Panc1 (cell line): ENCODE results near the gene EREG. TPM values are rescaled to one million over a fixed set of nuclear protein-coding genes. Genes with fewer than 3 reads are reported as not detected.

Experiments used
- ATAC-seq: fragments of 200-7000 bp; cut with Tn5 transposase; 2 replicates; pipeline ENCODE4 v1.9.1; 2020; ENCODE audit warnings: mild to moderate bottlenecking, moderate library complexity
- BruUV-seq: library from RNA; stranded (reverse); fragments of 400-500 nt; replicated peaks from 2 replicates; lab custom pipeline; 2021; lab: Mats Ljungman, UMichigan
- CTCF ChIA-PET: fragments of 300-600 bp; sonication (Branson Sonifier 250); formaldehyde crosslinking; loops from one replicate; lab custom pipeline; 2022; ENCODE audit warnings: antibody characterized with exemption; lab: Charles Lee
- POLR2A ChIA-PET: fragments of 300-600 bp; sonication (Branson Sonifier 250); formaldehyde crosslinking; loops from one replicate; lab custom pipeline; 2022; ENCODE audit warnings: antibody characterized with exemption; lab: Charles Lee
- DNase-seq: peaks from one replicate; pipeline ENCODE4 v3.0.0-alpha.2; 2010; ENCODE audit warnings: low read depth, low spot score
- H3K27ac ChIP-seq: 2 replicates; pipeline ENCODE4 v1.5.1; 2011; ENCODE audit warnings: mild to moderate bottlenecking, low read length, inconsistent platforms
- H3K27me3 ChIP-seq: fragments of 200-500 bp; sonication (Bioruptor generic); 2 replicates; pipeline ENCODE4 v1.6.0; 2014; ENCODE audit warnings: low read length, inconsistent platforms; ENCODE audit not compliant: control insufficient read depth, insufficient read depth
- H3K36me3 ChIP-seq: fragments of 200-500 bp; sonication (Bioruptor generic); 2 replicates; pipeline ENCODE4 v1.5.1; 2014; ENCODE audit warnings: inconsistent platforms, mild to moderate bottlenecking, low read length, moderate library complexity; ENCODE audit not compliant: control insufficient read depth, insufficient read depth
- H3K4me1 ChIP-seq: 2 replicates; pipeline ENCODE4 v1.5.1; 2011; ENCODE audit warnings: inconsistent platforms, mild to moderate bottlenecking, low read length, moderate library complexity; ENCODE audit not compliant: control insufficient read depth, insufficient read depth
- H3K4me3 ChIP-seq, 2 experiments: 2 replicates each; pipeline ENCODE4 v1.5.1; 2011 to 2012; ENCODE audit warnings: low read depth in 2 of 2, low read length in 2 of 2, mild to moderate bottlenecking in 2 of 2, inconsistent platforms in 1 of 2, moderate library complexity in 1 of 2
- H3K9me3 ChIP-seq: fragments of 200-500 bp; sonication (Bioruptor generic); 2 replicates; pipeline ENCODE4 v1.5.1; 2014; ENCODE audit warnings: low read depth, mild to moderate bottlenecking, inconsistent platforms, low read length, moderate library complexity; ENCODE audit not compliant: control insufficient read depth, insufficient read depth
- POLR2AphosphoS5 ChIP-seq: IDR thresholded peaks from 2 replicates; pipeline ENCODE4 v1.6.1; 2012; ENCODE audit warnings: mild to moderate bottlenecking, low read depth, low read length, moderate library complexity
- SIN3A ChIP-seq: IDR thresholded peaks from 2 replicates; pipeline ENCODE4 v1.6.1; 2012; ENCODE audit warnings: low read depth, mild to moderate bottlenecking, low read length, moderate library complexity, borderline replicate concordance; ENCODE audit not compliant: insufficient read depth
- TCF7L2 ChIP-seq: IDR thresholded peaks from 2 replicates; pipeline ENCODE4 v1.6.1; 2011; ENCODE audit warnings: mild to moderate bottlenecking, low read depth, low read length, inconsistent platforms
- in situ Hi-C: cut with HindIII; loops from 2 replicates; pipeline ENCODE4 v1.10.0; 2016; ENCODE audit warnings: low sequenced_read_pairs, low pct_unique_long_range_greater_than_20kb
- intact Hi-C: fragments of 100-400 bp; cut with micrococcal nuclease; formaldehyde crosslinking; loops from one replicate; pipeline ENCODE4 v1.10.0; 2022; ENCODE audit not compliant: unreplicated experiment
- total RNA-seq: library from RNA; stranded (reverse); gene quantifications from one replicate; pipeline ENCODE4 v1.2.1, GENCODE V29; 2021; ENCODE audit not compliant: unreplicated experiment
- TF ChIP-seq, protein P1 (sequence below), 2 experiments: IDR thresholded peaks; 2 replicates each; pipeline ENCODE4 v1.6.1; 2011 to 2012; ENCODE audit warnings: low read depth in 2 of 2, control low read depth in 1 of 2, low read length in 1 of 2, mild to moderate bottlenecking in 1 of 2, moderate library complexity in 1 of 2; ENCODE audit not compliant: insufficient read depth in 1 of 2
- TF ChIP-seq, protein P2 (sequence below): fragments of 450-650 bp; IDR thresholded peaks from 2 replicates; pipeline ENCODE4 v1.5.1; 2017; ENCODE audit warnings: mild to moderate bottlenecking

The EREG gene
- total RNA-seq, 1 experiment from 2014 or later: 2.1 TPM

- ChIA-PET CTCF (no interaction called here), POLR2A (no interaction called here)
- intact Hi-C loops (no loop called here), in situ Hi-C loops (no loop called here)
- Histone ChIP-seq H3K27me3 (no peaks in the 10 kb centered on the region), H3K4me3 (peak overlapping the region in 1 of 2 experiments; percentile 33; a peak in 2 of 4 replicates), H3K36me3 (peaks cover 2% of the 10 kb centered on the region; the same call in 1 of the 2 replicates), H3K4me1 (peaks cover 3% of the 10 kb centered on the region; the same call in 1 of the 2 replicates), H3K9me3 (no peaks in the 10 kb centered on the region), H3K27ac (no peak overlapping the region)
- no peak for TF ChIP-seq SIN3A
- no peak for TF ChIP-seq TCF7L2
- TF ChIP-seq, protein P1, sequence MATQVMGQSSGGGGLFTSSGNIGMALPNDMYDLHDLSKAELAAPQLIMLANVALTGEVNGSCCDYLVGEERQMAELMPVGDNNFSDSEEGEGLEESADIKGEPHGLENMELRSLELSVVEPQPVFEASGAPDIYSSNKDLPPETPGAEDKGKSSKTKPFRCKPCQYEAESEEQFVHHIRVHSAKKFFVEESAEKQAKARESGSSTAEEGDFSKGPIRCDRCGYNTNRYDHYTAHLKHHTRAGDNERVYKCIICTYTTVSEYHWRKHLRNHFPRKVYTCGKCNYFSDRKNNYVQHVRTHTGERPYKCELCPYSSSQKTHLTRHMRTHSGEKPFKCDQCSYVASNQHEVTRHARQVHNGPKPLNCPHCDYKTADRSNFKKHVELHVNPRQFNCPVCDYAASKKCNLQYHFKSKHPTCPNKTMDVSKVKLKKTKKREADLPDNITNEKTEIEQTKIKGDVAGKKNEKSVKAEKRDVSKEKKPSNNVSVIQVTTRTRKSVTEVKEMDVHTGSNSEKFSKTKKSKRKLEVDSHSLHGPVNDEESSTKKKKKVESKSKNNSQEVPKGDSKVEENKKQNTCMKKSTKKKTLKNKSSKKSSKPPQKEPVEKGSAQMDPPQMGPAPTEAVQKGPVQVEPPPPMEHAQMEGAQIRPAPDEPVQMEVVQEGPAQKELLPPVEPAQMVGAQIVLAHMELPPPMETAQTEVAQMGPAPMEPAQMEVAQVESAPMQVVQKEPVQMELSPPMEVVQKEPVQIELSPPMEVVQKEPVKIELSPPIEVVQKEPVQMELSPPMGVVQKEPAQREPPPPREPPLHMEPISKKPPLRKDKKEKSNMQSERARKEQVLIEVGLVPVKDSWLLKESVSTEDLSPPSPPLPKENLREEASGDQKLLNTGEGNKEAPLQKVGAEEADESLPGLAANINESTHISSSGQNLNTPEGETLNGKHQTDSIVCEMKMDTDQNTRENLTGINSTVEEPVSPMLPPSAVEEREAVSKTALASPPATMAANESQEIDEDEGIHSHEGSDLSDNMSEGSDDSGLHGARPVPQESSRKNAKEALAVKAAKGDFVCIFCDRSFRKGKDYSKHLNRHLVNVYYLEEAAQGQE (IDR thresholded peaks at IDR 0.05; ENCODE audit: insufficient read depth in 1 of 2, low read depth in 2 of 2, low read length in 1 of 2): no peak
- no peak for TF ChIP-seq POLR2AphosphoS5
- TF ChIP-seq, protein P2, sequence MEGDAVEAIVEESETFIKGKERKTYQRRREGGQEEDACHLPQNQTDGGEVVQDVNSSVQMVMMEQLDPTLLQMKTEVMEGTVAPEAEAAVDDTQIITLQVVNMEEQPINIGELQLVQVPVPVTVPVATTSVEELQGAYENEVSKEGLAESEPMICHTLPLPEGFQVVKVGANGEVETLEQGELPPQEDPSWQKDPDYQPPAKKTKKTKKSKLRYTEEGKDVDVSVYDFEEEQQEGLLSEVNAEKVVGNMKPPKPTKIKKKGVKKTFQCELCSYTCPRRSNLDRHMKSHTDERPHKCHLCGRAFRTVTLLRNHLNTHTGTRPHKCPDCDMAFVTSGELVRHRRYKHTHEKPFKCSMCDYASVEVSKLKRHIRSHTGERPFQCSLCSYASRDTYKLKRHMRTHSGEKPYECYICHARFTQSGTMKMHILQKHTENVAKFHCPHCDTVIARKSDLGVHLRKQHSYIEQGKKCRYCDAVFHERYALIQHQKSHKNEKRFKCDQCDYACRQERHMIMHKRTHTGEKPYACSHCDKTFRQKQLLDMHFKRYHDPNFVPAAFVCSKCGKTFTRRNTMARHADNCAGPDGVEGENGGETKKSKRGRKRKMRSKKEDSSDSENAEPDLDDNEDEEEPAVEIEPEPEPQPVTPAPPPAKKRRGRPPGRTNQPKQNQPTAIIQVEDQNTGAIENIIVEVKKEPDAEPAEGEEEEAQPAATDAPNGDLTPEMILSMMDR: no peak
- BruUV-seq: no TSS peak
- ATAC-seq (no peak), DNase-seq (no peak)
Observed at GRCh38 chr4:74368596-74368995, 3.7 kb downstream of the EREG start.

DNA sequence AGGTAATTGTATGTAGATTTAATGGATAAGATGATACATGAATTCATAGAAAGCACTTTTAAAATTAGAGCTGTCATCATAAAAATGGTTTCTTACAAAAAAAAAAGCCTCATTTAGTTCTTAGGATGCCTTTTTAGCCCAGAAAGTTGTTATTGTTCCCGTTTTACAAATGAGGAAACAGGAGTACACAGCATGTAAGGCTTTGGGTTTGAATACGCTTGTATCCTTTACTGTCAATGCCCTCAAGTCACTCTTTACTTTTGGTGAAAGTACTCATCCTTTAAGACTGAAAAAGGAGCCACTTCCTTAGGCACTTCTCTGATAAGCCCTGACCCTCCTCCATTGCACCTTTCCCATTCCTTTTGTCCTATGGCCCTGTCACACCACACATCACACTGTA, 4.9 kb downstream of the EREG start:
- Histone ChIP-seq H3K9me3 (no peaks in the 10 kb centered on the region), H3K36me3 (0 out of 2 replicates have a peak, but pooled peaks cover 2% of the 10 kb centered on the region), H3K27ac (no peak overlapping the region), H3K27me3 (no peaks in the 10 kb centered on the region), H3K4me1 (no peaks in the 10 kb centered on the region; the same call in 1 of the 2 replicates), H3K4me3 (0 out of 4 replicates have a peak overlapping the region, but pooled peaks of 1 of the 2 experiments have one; percentile 9)
- ATAC-seq: no peak
- no TSS peak for BruUV-seq
- TF ChIP-seq, protein P2: no peak
- TF ChIP-seq TCF7L2 (no peak), POLR2AphosphoS5 (no peak), SIN3A (no peak)
- TF ChIP-seq, protein P1 (IDR thresholded peaks at IDR 0.05; ENCODE audit: insufficient read depth in 1 of 2, low read depth in 2 of 2, low read length in 1 of 2): no peak
- intact Hi-C loops: loop anchor here (2.0 kb wide), 2 partner anchors 163 to 253 kb away; no protein-coding TSS in a partner anchor
- POLR2A ChIA-PET: no interaction called here
- in situ Hi-C loops: no loop called here
- CTCF ChIA-PET: interaction anchor here (0.7 kb wide), 1 partner anchor 59 kb away, joined by 3 read pairs; no protein-coding TSS in a partner anchor
- DNase-seq: no peak
